GM18517 (cell line): ENCODE measurements around the gene NKX6-1.
A peak's percentile ranks its signal among the peaks of the same experiment; 100 is the strongest.

Source experiments
- ATAC-seq: cut with Tn5 transposase; IDR thresholded peaks from one replicate; pipeline ENCODE4 v1.9.1; 2021; ENCODE audit warnings: mild to moderate bottlenecking, moderate library complexity; ENCODE audit not compliant: unreplicated experiment

NKX6-1 gene

DNA sequence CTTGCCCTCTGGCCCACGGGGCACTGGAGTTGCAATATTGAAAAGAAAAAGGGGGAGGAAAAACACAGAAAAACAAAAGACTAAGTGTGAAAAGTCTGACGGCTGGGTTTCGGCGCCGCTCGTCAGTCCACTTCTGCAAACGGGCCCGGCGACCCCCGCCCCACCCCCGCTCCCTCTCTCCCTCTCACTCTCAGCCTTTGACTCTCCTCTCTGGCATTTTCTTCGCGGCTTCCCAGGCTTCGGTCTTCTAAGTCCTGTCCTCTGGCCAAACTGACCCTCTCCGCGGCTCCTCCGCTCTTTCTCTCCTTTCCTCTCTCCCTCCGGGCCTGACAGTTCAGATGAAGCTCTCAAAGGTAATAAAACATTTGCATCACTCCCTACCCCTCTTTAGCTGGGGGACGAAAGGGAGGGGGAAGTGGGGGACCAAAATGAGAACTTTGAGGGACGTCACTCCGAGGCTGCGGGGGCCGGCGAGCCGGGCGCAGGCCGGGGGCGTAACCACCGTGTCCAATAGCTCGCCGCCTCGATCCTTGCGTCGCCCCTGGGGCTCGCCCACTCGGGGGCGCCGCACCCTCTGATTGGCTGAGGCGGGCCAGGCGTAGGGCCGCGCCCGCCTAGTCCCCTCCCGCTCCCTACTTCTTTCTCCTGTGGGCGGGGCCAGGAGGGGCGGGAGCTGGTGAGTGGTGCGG lies at the start of gene NKX6-1:
Gene NKX6-1 (minus strand): TSS at position 358 of the 689 bp plus-strand sequence. CDS start 1,064 bp downstream, outside the sequence.
- no peak for ATAC-seq

- ATAC-seq: no peak
Observed at GRCh38 chr4:84547211-84547610, 48.1 kb upstream of the NKX6-1 start.

DNA sequence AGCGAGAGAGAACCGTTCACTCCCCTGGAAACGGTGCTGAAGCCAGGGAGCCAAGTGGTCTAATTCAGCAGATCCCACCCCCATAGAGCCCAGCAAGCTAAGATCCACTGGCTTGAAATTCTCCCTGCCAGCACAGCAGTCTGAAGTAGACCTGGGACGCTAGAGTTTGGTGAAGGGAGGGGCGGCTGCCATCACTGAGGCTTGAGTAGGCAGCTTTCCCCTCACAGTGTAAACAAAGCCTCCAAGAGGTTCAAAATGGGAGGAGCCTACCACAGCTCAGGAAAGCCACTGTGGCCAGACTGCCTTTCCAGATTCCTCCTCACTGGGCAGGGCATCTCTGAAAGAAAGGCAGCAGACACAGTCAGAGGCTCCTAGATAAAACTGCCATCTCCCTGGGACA lies 46.0 kb upstream of the NKX6-1 start:
- no peak for ATAC-seq

GRCh38 chr4:84535901-84536300 lies 36.8 kb upstream of the NKX6-1 start:
- no peak for ATAC-seq

DNA sequence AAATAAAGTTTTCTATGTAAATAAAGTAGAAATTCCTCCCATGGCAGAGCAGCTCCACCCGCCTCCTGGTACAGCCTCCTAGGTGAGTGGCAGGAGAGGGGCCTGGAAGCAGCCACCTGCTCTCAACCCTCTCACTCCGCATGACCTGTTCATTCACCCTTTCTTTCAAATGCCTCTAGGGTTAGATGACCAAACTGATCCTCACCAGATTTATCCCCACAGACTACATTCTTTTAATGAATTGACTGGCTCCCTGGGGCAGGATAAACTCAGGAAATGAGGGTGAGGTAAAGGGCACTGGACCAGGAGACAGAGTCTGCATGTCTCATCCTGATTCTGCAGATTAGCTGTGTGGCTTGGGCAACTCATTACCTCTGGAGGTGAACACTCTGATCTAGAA lies 32.6 kb upstream of the NKX6-1 start:
- ATAC-seq: no peak

GRCh38 chr4:84530871-84531270 lies 31.8 kb upstream of the NKX6-1 start:
- ATAC-seq: no peak

DNA sequence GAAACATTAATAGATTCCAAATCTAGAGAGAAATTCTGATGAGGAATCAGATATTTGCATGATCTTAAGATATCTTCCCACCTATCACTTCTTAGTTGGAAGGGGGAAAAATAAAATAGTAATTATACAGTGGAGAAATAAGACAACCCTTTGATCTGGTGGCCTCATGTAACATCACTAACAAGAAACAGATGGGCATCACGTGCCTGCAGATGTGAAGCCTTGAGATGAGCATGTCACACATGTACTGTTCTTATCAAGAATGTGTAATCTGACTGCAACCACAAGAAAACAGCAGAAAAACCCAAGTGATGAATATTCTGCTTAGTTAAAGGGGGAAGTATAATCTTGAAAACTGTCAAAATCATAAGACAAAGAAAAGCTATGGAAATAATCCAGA lies 31.4 kb upstream of the NKX6-1 start:
- ATAC-seq: no peak

- ATAC-seq: no peak
Observed at GRCh38 chr4:84529169-84529751, 30.2 kb upstream of the NKX6-1 start.

- no peak for ATAC-seq
Observed at GRCh38 chr4:84527391-84527790, 28.3 kb upstream of the NKX6-1 start.

- no peak for ATAC-seq
Observed at GRCh38 chr4:84515075-84515474, 16.0 kb upstream of the NKX6-1 start.

GRCh38 chr4:84512277-84512676 lies 13.2 kb upstream of the NKX6-1 start:
- ATAC-seq: no peak

GRCh38 chr4:84511703-84512102 lies 12.6 kb upstream of the NKX6-1 start:
- ATAC-seq: no peak

GRCh38 chr4:84507941-84508340 lies 8.8 kb upstream of the NKX6-1 start:
- ATAC-seq: no peak

GRCh38 chr4:84504821-84505220 lies 5.7 kb upstream of the NKX6-1 start:
- no peak for ATAC-seq

GRCh38 chr4:84503495-84504437 lies 4.7 kb upstream of the NKX6-1 start:
- ATAC-seq: peak; percentile 85

GRCh38 chr4:84502955-84503373 lies 3.9 kb upstream of the NKX6-1 start:
- no peak for ATAC-seq

DNA sequence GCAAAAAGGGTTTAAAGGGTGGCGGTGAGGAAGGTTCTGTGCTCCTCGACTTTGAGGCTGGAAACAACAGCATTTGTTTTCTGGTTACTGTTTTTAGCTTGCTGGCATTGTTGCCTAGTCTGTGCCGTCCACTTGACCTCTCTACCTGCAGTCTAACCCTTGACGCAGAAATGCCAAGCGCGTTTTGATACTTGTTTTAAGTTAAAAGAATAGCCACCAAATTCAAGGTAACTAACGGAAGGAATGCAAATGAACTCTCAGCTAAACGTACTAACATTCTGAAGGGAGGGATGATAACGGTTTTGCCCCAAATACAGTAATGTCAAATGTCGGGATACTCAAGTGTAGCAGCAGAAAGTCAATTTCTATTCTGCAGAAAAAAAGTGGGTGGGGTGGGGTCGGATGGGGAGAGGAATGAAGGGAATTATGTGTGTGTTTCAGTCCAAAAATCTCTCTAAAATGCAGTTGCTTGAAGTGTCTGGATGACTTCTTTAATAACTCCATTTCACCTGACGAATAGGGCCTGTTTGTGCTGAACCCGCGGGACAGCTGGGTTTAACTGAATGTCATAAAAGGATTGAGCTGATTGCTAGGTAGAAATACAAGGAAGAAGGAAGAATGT lies 3.4 kb upstream of the NKX6-1 start:
- no peak for ATAC-seq

DNA sequence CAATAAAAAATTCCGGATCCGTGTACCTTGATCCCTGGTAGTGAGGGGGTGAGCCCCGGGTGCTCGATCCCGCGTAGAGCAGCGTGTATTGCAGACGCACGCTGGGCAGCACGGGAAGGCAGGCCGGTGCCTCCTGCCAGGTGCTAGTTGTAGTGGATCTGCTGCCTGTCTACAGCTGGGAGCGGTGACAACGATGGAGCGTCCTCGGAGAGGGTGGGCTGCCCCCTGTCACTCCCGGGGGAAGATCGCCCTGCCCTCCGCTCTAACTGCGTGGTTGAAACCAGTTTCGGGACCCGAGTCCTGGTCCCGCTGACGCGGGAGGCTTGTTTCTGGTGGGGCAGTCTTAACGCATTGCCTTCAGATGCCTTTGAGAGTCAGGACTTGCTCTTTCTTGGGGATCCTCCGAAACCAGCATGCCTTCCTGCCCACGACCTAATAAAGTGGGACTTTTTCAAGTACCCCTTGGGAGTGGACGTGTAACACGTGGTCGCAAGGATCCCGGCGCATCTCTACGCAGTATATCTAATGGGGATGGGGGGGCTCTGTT lies 2.7 kb upstream of the NKX6-1 start:
- no peak for ATAC-seq

DNA sequence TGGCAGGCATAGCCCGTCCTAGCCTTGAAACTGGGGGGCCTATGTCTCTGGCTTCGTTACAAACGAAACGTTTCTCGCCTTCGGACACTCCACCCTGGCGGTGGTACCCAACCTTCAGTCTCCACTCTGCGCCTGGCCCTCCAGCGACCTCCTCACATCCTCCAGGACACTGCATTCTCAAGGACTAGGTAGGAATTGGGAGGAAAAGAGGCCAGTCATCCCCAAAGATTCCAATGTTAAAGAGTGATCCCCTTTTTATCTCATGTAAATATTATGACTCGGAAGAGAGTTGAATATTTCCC lies 2.1 kb upstream of the NKX6-1 start:
- ATAC-seq: no peak

- no peak for ATAC-seq
Observed at GRCh38 chr4:84500386-84501201, 1.5 kb upstream of the NKX6-1 start.
